GM12864 (cell line): ENCODE data around the gene CALY.

Experiments used
- DNase-seq: peaks from one replicate; pipeline ENCODE4 v3.0.0-alpha.2; 2011; ENCODE audit warnings: low read depth
- H3K4me3 ChIP-seq: 2 replicates; pipeline ENCODE4 v1.5.1; 2011; ENCODE audit warnings: mild to moderate bottlenecking, low read depth, low read length, control low read depth
- TF ChIP-seq, protein P1 (sequence below): IDR thresholded peaks from 2 replicates; pipeline ENCODE4 v1.5.1; 2011; ENCODE audit warnings: low read depth, mild to moderate bottlenecking, moderate library complexity, low read length, control low read depth, inconsistent platforms; ENCODE audit errors: missing control alignments

CALY gene

DNA sequence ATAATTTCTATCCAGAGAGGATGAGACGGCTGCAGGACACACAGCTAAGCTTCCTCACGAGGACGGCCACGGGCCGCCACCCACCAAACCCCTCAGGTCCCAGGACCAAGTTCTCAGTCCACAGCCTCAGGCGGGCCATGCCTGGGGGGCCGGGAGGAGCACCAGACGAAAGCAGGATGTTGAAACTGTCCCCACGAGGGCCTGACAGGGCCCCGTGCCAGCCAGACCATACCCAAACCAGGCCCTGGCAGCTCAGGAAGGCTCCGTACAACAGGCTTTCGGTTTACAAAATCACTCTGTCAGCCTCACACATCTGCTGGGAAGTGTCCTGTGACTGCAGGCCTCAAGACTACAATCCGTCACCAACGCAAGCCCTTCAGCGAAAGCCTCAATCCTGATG is 42.5 kb downstream of the CALY start:
- TF ChIP-seq, protein P1, sequence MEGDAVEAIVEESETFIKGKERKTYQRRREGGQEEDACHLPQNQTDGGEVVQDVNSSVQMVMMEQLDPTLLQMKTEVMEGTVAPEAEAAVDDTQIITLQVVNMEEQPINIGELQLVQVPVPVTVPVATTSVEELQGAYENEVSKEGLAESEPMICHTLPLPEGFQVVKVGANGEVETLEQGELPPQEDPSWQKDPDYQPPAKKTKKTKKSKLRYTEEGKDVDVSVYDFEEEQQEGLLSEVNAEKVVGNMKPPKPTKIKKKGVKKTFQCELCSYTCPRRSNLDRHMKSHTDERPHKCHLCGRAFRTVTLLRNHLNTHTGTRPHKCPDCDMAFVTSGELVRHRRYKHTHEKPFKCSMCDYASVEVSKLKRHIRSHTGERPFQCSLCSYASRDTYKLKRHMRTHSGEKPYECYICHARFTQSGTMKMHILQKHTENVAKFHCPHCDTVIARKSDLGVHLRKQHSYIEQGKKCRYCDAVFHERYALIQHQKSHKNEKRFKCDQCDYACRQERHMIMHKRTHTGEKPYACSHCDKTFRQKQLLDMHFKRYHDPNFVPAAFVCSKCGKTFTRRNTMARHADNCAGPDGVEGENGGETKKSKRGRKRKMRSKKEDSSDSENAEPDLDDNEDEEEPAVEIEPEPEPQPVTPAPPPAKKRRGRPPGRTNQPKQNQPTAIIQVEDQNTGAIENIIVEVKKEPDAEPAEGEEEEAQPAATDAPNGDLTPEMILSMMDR: no peak

DNA sequence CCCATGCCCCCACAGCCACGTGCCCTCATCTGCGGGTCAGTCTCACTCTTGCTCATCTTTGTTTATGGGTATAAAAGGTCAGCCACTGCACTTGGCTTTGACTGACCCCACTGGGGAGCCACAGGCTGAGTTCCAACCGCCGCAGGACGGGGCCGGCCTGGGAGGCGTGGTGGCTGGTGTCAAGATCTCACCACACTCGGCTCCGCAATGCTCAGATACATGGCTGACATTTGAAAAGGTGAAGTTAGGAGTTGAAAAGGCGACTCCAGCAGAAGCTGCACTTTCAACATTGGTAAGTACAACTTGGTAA is 42.9 kb downstream of the CALY start:
- DNase-seq: no peak
- no peak overlapping the region for H3K4me3 ChIP-seq
- TF ChIP-seq, protein P1: no peak

More for the DNA sequence above, 42.5 kb downstream of the CALY start:
- DNase-seq: no peak
- no peak overlapping the region for H3K4me3 ChIP-seq

DNA sequence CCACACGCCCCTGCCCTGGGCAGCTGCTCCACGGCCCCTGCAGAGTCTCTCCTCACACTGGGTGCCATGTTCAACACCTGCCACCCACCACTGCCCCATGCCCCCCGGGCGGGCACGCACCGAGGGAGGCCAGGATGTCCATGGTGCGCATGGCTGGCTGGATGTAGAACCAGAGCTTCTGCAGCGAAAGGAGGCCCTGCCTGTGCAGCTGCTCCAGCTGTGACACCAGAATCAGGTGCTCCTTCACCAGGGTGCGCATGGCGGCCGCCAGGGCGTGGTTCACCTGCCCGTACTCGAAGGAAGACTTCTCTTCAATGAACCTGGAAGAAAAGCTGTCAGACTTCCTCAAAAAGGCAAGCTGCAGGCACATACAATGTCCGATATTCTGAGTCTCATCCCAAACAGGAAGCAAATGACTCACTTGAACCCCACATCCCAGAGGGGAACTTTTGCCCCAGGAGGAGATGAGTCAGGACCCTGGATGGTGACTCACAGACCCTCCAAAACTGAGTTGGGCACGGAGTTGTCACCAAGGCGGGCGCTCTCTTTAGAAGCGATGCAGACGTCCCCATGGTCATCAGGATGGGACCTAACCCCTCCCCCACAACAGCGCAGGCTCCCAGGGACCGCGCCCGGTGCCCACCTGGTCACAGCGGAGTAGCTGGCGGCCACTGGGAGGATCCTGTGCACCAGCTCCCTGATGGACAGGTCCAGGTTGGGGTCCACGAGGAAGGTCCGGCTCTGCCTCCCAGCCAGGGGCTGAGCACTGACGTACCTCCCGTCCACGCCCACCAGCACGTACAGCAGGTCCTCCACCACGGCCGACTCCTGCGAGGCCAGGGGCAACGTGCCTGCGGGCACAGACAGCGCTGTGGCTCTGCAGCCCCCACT is 43.5 kb downstream of the CALY start:
- no peak for DNase-seq
- TF ChIP-seq, protein P1: no peak
- H3K4me3 ChIP-seq: no peak overlapping the region

- DNase-seq: no peak
Measured at GRCh38 chr10:133289761-133290160, 46.9 kb downstream of the CALY start.

GRCh38 chr10:133287832-133288500 is 48.7 kb downstream of the CALY start:
- TF ChIP-seq, protein P1: no peak
- no peak overlapping the region for H3K4me3 ChIP-seq
- no peak for DNase-seq

More at GRCh38 chr10:133289761-133290160, 46.9 kb downstream of the CALY start:
- TF ChIP-seq, protein P1: no peak
- no peak overlapping the region for H3K4me3 ChIP-seq

- TF ChIP-seq, protein P1: no peak
- no peak for DNase-seq
- no peak overlapping the region for H3K4me3 ChIP-seq
Measured at GRCh38 chr10:133286366-133286765, 50.3 kb downstream of the CALY start.
